ENCODE measurements around the gene PRODH2. TPM values are rescaled to one million over a fixed set of nuclear protein-coding genes. Genes with fewer than 3 reads are reported as not detected.

Gene PRODH2, protein sequence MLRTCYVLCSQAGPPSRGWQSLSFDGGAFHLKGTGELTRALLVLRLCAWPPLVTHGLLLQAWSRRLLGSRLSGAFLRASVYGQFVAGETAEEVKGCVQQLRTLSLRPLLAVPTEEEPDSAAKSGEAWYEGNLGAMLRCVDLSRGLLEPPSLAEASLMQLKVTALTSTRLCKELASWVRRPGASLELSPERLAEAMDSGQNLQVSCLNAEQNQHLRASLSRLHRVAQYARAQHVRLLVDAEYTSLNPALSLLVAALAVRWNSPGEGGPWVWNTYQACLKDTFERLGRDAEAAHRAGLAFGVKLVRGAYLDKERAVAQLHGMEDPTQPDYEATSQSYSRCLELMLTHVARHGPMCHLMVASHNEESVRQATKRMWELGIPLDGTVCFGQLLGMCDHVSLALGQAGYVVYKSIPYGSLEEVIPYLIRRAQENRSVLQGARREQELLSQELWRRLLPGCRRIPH
- total RNA-seq, result 100 to 1,000 TPM in 4 of 6 experiments, 10 to 100 TPM in 2; 60.3 to 281 (median 134) TPM
- long read RNA-seq, partial matches to known transcripts, result 74 of 96 reads
- long read RNA-seq, other reads (novel, unspliced or antisense), result 21 of 96 reads

DNA sequence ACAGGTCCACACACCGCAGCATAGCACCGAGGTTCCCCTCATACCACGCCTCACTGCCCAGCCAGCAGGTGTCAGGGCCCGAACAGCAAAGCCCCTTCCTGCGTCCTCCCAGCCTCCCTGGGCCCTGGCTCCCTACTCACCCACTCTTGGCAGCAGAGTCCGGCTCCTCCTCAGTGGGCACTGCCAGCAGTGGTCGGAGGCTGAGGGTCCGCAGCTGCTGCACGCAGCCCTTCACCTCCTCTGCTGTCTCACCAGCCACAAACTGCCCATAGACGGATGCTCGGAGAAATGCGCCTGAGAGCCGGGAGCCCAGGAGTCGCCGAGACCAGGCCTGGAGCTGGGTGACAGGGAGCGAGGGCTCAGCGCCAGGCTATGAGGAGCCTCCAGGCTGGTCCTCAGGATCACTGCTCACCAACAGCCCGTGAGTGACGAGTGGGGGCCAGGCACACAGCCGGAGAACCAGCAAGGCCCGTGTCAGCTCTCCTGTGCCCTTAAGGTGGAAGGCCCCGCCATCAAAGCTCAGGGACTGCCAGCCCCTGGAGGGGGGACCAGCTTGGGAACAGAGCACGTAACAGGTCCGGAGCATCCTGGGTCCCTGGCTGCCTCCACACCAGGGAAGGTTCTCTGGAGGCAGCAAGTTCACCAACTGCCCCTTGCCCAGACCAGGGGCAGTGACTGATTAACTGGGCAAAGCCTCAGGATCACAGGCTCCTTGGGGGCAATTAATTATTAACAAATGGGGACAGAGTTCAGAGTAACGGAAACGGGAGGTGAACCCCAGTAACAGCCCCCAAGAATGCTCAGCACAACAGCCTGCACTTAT is at the start of gene PRODH2:
Gene PRODH2, minus strand, starts transcription at position 626 of the 823 bp plus-strand sequence. Its CDS starts 40 bp downstream, at position 586.
- TF ChIP-seq, protein P1, sequence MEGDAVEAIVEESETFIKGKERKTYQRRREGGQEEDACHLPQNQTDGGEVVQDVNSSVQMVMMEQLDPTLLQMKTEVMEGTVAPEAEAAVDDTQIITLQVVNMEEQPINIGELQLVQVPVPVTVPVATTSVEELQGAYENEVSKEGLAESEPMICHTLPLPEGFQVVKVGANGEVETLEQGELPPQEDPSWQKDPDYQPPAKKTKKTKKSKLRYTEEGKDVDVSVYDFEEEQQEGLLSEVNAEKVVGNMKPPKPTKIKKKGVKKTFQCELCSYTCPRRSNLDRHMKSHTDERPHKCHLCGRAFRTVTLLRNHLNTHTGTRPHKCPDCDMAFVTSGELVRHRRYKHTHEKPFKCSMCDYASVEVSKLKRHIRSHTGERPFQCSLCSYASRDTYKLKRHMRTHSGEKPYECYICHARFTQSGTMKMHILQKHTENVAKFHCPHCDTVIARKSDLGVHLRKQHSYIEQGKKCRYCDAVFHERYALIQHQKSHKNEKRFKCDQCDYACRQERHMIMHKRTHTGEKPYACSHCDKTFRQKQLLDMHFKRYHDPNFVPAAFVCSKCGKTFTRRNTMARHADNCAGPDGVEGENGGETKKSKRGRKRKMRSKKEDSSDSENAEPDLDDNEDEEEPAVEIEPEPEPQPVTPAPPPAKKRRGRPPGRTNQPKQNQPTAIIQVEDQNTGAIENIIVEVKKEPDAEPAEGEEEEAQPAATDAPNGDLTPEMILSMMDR (IDR thresholded peaks at IDR 0.05), result peak in 3 of 4 donors; percentile 2 to 7 (median 6)
- TF ChIP-seq POLR2A (IDR thresholded peaks at IDR 0.05), result peak; percentile 71
- 11% methylated on average over 6 of the region's 26 CpGs for WGBS (ENCODE audit: insufficient coverage, low coverage, low lambda C conversion rate, missing lambda C conversion rate)
- Histone ChIP-seq H3K4me3 (peak within 1 kb of the TSS; percentile 58 to 86 (median 71)), H3K27ac (peak within 1 kb of the TSS in 2 of 3 donors; percentile 57 to 82), H3K36me3 (peaks cover 0 to 13% (median 0%) of the 10 kb centered on the region in 4 donors), H3K4me1 (peaks cover 0 to 24% (median 3%) of the 10 kb centered on the region in 4 donors), H3K9me3 (no peaks in the 10 kb centered on the region), H3K27me3 (no peaks in the 10 kb centered on the region)
- DNase-seq (peak; percentile 47 to 87 (median 84)), ATAC-seq (peak; percentile 90 to 94 (median 92))
- intact Hi-C loops (cut with DNase I), result no loop called here

DNA sequence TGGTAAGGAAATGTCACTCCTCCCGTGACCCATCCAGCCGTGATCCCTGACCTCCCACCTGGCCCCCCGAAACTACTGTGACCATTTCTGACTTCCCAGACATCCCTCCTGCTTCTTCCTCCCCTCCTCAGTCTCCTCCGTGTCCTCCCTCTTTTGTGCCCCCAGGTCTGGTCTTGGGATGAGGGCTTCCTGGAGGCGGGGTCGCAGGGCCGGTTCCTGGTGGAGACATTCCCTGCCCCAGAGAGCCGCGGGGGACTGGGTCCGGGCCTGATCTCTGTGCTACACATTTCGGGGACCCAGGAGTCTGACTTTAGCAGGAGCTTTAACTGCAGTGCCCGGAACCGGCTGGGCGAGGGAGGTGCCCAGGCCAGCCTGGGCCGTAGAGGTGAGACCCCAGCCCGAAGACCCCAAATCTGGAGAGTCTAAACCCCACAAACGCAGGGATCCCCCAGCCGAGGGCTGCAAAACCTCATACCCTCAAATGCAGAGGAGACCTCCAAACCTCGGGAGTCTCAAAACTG is 49.1 kb upstream of the PRODH2 start:
- H3K27ac ChIP-seq, result no peak overlapping the region

DNA sequence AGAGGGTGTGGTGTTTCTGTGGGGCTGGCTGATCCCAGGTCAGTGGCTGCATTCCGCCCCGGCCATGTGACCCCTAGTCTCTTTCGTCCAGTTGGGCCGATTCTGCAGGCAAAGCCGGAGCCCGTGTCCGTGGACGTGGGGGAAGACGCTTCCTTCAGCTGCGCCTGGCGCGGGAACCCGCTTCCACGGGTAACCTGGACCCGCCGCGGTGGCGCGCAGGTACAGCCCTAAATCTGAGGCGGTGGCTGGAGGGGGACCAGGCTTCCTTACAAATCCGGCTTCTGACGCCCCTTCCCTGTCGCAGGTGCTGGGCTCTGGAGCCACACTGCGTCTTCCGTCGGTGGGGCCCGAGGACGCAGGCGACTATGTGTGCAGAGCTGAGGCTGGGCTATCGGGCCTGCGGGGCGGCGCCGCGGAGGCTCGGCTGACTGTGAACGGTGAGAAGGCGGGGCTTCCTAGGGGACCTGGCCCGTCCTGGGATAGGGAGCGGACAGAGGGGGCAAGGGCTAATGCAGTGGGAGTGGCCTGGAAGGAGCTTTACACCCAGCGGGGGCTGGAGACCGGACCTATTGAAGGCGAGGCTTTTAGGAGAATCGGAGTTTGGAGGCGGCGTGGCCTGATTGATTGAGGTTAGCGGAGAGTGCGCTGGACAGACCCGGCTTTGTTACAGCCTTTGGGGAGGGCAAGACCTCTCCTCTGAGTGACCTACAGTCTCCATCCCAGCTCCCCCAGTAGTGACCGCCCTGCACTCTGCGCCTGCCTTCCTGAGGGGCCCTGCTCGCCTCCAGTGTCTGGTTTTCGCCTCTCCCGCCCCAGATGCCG is 48.4 kb upstream of the PRODH2 start:
- peaks cover 0 to 11% of the 10 kb centered on the region in 2 donors for H3K27me3 ChIP-seq
- H3K36me3 ChIP-seq, result no peaks in the 10 kb centered on the region
- peaks cover 0 to 9% (median 2%) of the 10 kb centered on the region in 4 donors for H3K4me1 ChIP-seq
- H3K9me3 ChIP-seq, result no peaks in the 10 kb centered on the region
- ATAC-seq, result peak; percentile 42 to 71 (median 62)
- intact Hi-C loops (cut with DNase I), result no loop called here
- no peak overlapping the region for H3K27ac ChIP-seq
- peak in 1 of 3 donors; percentile 40 for DNase-seq
- 7% methylated on average over 11 of the region's 55 CpGs for WGBS (ENCODE audit: insufficient coverage, low coverage, low lambda C conversion rate, missing lambda C conversion rate)
- TF ChIP-seq POLR2A (IDR thresholded peaks at IDR 0.05), result no peak
- TF ChIP-seq, protein P1 (IDR thresholded peaks at IDR 0.05), result no peak
- no peak overlapping the region for H3K4me3 ChIP-seq

More for the DNA sequence above, 49.1 kb upstream of the PRODH2 start:
- intact Hi-C loops (cut with DNase I), result no loop called here
- WGBS (ENCODE audit: insufficient coverage, low coverage, low lambda C conversion rate, missing lambda C conversion rate), result 29% methylated on average over 12 of the region's 19 CpGs
- Histone ChIP-seq H3K4me3 (no peak overlapping the region), H3K36me3 (no peaks in the 10 kb centered on the region), H3K9me3 (no peaks in the 10 kb centered on the region), H3K4me1 (peaks cover 0 to 2% (median under 1%) of the 10 kb centered on the region in 4 donors), H3K27me3 (peaks cover 0 to 5% of the 10 kb centered on the region in 2 donors)
- DNase-seq (no peak), ATAC-seq (no peak)
- TF ChIP-seq, protein P1 (IDR thresholded peaks at IDR 0.05), result no peak
- no peak for TF ChIP-seq POLR2A (IDR thresholded peaks at IDR 0.05)

All from right lobe of liver (tissue), 6 donors.